DOHH2 (cell line): ENCODE results near the gene CDV3.

ENCODE experiments used
- H3F3A ChIP-seq: fragments of 200-600 bp; sonication (generic), shearing (Covaris generic); 2 replicates; pipeline ENCODE4 v1.6.0; 2016; ENCODE audit warnings: antibody characterized with exemption, mild to moderate bottlenecking; ENCODE audit not compliant: control insufficient read depth, insufficient read depth
- H3K27ac ChIP-seq: fragments of 200-600 bp; sonication (generic); 2 replicates; pipeline ENCODE4 v1.5.1; 2014; ENCODE audit warnings: low read depth, mild to moderate bottlenecking, low read length, moderate library complexity
- H3K27me3 ChIP-seq: fragments of 200-600 bp; sonication (generic); 2 replicates; pipeline ENCODE4 v1.6.1; 2014; ENCODE audit warnings: mild to moderate bottlenecking, low read length, mixed read lengths; ENCODE audit not compliant: control insufficient read depth
- H3K36me3 ChIP-seq: fragments of 200-600 bp; sonication (generic); 2 replicates; pipeline ENCODE4 v1.6.1; 2014; ENCODE audit warnings: mild to moderate bottlenecking, low read length, moderate library complexity, mixed read lengths; ENCODE audit not compliant: control insufficient read depth
- H3K4me1 ChIP-seq: fragments of 200-600 bp; sonication (generic); 2 replicates; pipeline ENCODE4 v1.6.1; 2014; ENCODE audit warnings: mild to moderate bottlenecking, low read length, mixed read lengths; ENCODE audit not compliant: control insufficient read depth
- H3K4me2 ChIP-seq: fragments of 200-600 bp; sonication (generic); 2 replicates; pipeline ENCODE4 v1.6.0; 2014; ENCODE audit warnings: mild to moderate bottlenecking, low read length, moderate library complexity
- H3K4me3 ChIP-seq: fragments of 200-600 bp; sonication (generic); 2 replicates; pipeline ENCODE4 v1.5.1; 2014; ENCODE audit warnings: mild to moderate bottlenecking, low read length, mixed read lengths
- H3K79me2 ChIP-seq: fragments of 200-600 bp; sonication (generic); 2 replicates; pipeline ENCODE4 v1.6.1; 2014; ENCODE audit warnings: mild to moderate bottlenecking, low read length, mixed read lengths; ENCODE audit not compliant: control insufficient read depth
- H3K9me2 ChIP-seq: fragments of 200-600 bp; sonication (generic); replicated peaks from 2 replicates; pipeline ENCODE4 v1.6.1; 2014; ENCODE audit warnings: mild to moderate bottlenecking, low read length, mixed read lengths; ENCODE audit not compliant: control insufficient read depth
- H3K9me3 ChIP-seq: fragments of 200-600 bp; sonication (generic); 2 replicates; pipeline ENCODE4 v1.6.1; 2014; ENCODE audit warnings: antibody characterized with exemption, low read length, mixed read lengths; ENCODE audit not compliant: control insufficient read depth, insufficient read depth
- H4K20me1 ChIP-seq: fragments of 200-600 bp; sonication (generic); 2 replicates; pipeline ENCODE4 v1.6.0; 2014; ENCODE audit warnings: low read depth, mild to moderate bottlenecking, antibody characterized with exemption, low read length, moderate library complexity; ENCODE audit not compliant: control insufficient read depth, insufficient read depth
- CTCF ChIP-seq: fragments of 200-600 bp; sonication (generic); IDR thresholded peaks from one replicate; pipeline ENCODE4 v1.5.1; 2014; ENCODE audit warnings: antibody characterized with exemption, mild to moderate bottlenecking, low read depth, low read length; ENCODE audit not compliant: poor library complexity, severe bottlenecking
- EZH2phosphoT487 ChIP-seq: fragments of 200-600 bp; sonication (generic); IDR thresholded peaks from 2 replicates; pipeline ENCODE4 v1.6.1; 2017; ENCODE audit warnings: borderline replicate concordance, mild to moderate bottlenecking, antibody characterized with exemption, low read length, moderate library complexity, mixed read lengths

Gene CDV3

GRCh38 chr3:133591271-133591742 lies 17.8 kb downstream of the CDV3 start:
- no peaks in the 10 kb centered on the region for H3K27me3 ChIP-seq
- no peak overlapping the region for H3K4me2 ChIP-seq
- H3K79me2 ChIP-seq = peaks cover 16% of the 10 kb centered on the region
- H3K36me3 ChIP-seq = peaks cover 36% of the 10 kb centered on the region
- H3K4me1 ChIP-seq = no peaks in the 10 kb centered on the region
- no peaks in the 10 kb centered on the region for H3K9me2 ChIP-seq
- no peaks in the 10 kb centered on the region for H3K9me3 ChIP-seq
- TF ChIP-seq EZH2phosphoT487 (no peak), CTCF (no peak)
- H4K20me1 ChIP-seq = peaks cover 20% of the 10 kb centered on the region
- H3K27ac ChIP-seq = no peak overlapping the region
- peaks cover 80% of the 10 kb centered on the region for H3F3A ChIP-seq
- no peak overlapping the region for H3K4me3 ChIP-seq

- H3K27me3 ChIP-seq = no peaks in the 10 kb centered on the region
- H3K27ac ChIP-seq = no peak overlapping the region
- H3K36me3 ChIP-seq = peaks cover 21% of the 10 kb centered on the region
- TF ChIP-seq EZH2phosphoT487 (no peak), CTCF (no peak)
- peaks cover 69% of the 10 kb centered on the region for H3F3A ChIP-seq
- H3K9me2 ChIP-seq = no peaks in the 10 kb centered on the region
- no peak overlapping the region for H3K4me3 ChIP-seq
- no peaks in the 10 kb centered on the region for H3K4me1 ChIP-seq
- no peak overlapping the region for H3K4me2 ChIP-seq
- H4K20me1 ChIP-seq = peaks cover 13% of the 10 kb centered on the region
- no peaks in the 10 kb centered on the region for H3K9me3 ChIP-seq
- H3K79me2 ChIP-seq = peaks cover 9% of the 10 kb centered on the region
These were observed 19.4 kb downstream of the CDV3 start for GRCh38 chr3:133592843-133593242.

GRCh38 chr3:133593243-133593642 lies 19.8 kb downstream of the CDV3 start:
- Histone ChIP-seq H3K79me2 (peaks cover 5% of the 10 kb centered on the region), H3K9me3 (no peaks in the 10 kb centered on the region), H3K4me1 (no peaks in the 10 kb centered on the region), H3F3A (peaks cover 69% of the 10 kb centered on the region), H3K36me3 (peaks cover 19% of the 10 kb centered on the region), H3K9me2 (no peaks in the 10 kb centered on the region), H3K27me3 (no peaks in the 10 kb centered on the region), H3K4me2 (no peak overlapping the region), H3K27ac (no peak overlapping the region), H3K4me3 (no peak overlapping the region), H4K20me1 (peaks cover 9% of the 10 kb centered on the region)
- TF ChIP-seq EZH2phosphoT487 = no peak

GRCh38 chr3:133595341-133595740 lies 21.9 kb downstream of the CDV3 start:
- H3F3A ChIP-seq = peaks cover 58% of the 10 kb centered on the region
- H3K9me3 ChIP-seq = no peaks in the 10 kb centered on the region
- no peaks in the 10 kb centered on the region for H3K9me2 ChIP-seq
- H3K27ac ChIP-seq = no peak overlapping the region
- peaks cover 11% of the 10 kb centered on the region for H3K36me3 ChIP-seq
- no peak for TF ChIP-seq CTCF
- TF ChIP-seq EZH2phosphoT487 = no peak
- no peak overlapping the region for H3K4me3 ChIP-seq
- H3K27me3 ChIP-seq = no peaks in the 10 kb centered on the region
- H3K4me1 ChIP-seq = no peaks in the 10 kb centered on the region
- H3K79me2 ChIP-seq = no peaks in the 10 kb centered on the region
- H4K20me1 ChIP-seq = no peaks in the 10 kb centered on the region
- no peak overlapping the region for H3K4me2 ChIP-seq
